Measurements from ENCODE around the gene CDC45. TPM values are rescaled to one million over a fixed set of nuclear protein-coding genes. Genes with fewer than 3 reads are reported as not detected.

CDC45 gene
- total and polyA plus RNA-seq, 2 of the 13 experiments (the other 11 are each of a cell fraction or from before 2014, with no cell fraction given), result 14.4 to 36.3 TPM

DNA sequence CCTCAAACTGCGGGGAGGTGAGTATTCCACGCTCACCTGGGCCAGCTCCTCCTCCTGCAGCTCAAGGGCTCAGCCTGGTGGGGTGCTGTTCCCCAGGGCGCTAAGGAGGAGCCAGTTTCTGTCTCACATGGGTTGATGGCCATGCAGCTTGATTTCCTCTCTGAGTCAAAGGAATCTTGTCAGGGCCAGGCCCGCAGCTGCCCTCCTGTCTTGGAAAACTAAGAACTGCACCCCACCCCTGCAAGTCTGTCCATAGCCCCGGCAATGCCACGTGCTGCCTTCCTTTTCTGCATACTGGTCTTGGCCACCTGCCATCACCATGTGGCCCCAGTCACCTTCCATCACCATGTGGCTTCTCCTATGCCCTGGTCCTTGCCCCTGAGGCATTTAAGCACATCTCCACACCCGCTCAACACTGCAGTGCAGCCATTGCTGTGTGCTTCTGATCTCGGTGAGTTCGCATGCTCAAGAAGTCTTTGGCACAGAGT lies 79.6 kb downstream of the CDC45 start:
- no peak overlapping the region for H3K4me2 ChIP-seq (ENCODE audit: low read depth, low read length)
- H3K9ac ChIP-seq (ENCODE audit: insufficient read depth, low read depth, low read length), result no peak overlapping the region
- H3K9me3 ChIP-seq (ENCODE audit: low read length), result no peaks in the 10 kb centered on the region
- WGBS (ENCODE audit: low lambda C conversion rate), result 60% methylated on average over 7 of the region's 9 CpGs
- no peak for TF ChIP-seq NFYB (CRISPR knock-in tag; IDR thresholded peaks at IDR 0.05)
- TF ChIP-seq, protein P1, sequence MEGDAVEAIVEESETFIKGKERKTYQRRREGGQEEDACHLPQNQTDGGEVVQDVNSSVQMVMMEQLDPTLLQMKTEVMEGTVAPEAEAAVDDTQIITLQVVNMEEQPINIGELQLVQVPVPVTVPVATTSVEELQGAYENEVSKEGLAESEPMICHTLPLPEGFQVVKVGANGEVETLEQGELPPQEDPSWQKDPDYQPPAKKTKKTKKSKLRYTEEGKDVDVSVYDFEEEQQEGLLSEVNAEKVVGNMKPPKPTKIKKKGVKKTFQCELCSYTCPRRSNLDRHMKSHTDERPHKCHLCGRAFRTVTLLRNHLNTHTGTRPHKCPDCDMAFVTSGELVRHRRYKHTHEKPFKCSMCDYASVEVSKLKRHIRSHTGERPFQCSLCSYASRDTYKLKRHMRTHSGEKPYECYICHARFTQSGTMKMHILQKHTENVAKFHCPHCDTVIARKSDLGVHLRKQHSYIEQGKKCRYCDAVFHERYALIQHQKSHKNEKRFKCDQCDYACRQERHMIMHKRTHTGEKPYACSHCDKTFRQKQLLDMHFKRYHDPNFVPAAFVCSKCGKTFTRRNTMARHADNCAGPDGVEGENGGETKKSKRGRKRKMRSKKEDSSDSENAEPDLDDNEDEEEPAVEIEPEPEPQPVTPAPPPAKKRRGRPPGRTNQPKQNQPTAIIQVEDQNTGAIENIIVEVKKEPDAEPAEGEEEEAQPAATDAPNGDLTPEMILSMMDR (CRISPR knock-in tag; IDR thresholded peaks at IDR 0.05), result peak; percentile 15; the same call in 1 of the 2 replicates
- H3K4me1 ChIP-seq (ENCODE audit: insufficient read depth, low read length), result peaks cover 15% of the 10 kb centered on the region
- H3K4me3 ChIP-seq (replicated peaks in 1 of 3; ENCODE audit: insufficient read depth in 1 of 3, low read depth in 2 of 3, low read length in 3 of 3), result no peak overlapping the region
- H3K79me2 ChIP-seq (ENCODE audit: insufficient read depth, low read length), result no peaks in the 10 kb centered on the region
- intact Hi-C loops (cut with micrococcal nuclease; ENCODE audit: unreplicated experiment) (loop anchor here (10.0 kb wide), 1 partner anchor 45 kb away; no protein-coding TSS in a partner anchor), in situ Hi-C loops (cut with HindIII; ENCODE audit: extremely low pct_ligation_motif_present, low pct_unique_long_range_greater_than_20kb) (no loop called here)
- ATAC-seq (peak; percentile 48; the same call in 2 of the 3 replicates), DNase-seq (ENCODE audit: low spot score) (no peak), FAIRE-seq (no peak)
- peaks cover 0 to 18% of the 10 kb centered on the region in 2 experiments; a peak in 2 of 5 replicates for H3K27me3 ChIP-seq (ENCODE audit: control insufficient read depth in 1 of 2, insufficient read depth in 2 of 2, low read length in 2 of 2)
- ChIA-PET POLR2A (no interaction called here), CTCF (ENCODE audit: low intra/inter-chr PET ratio, low total read pairs) (no interaction called here)
- no TSS peak for BruUV-seq (replicated peaks)
- no peaks in the 10 kb centered on the region for H3K36me3 ChIP-seq (replicated peaks in 1 of 2; ENCODE audit: control insufficient read depth in 1 of 2, insufficient read depth in 2 of 2, low read length in 2 of 2)
- H2AFZ ChIP-seq (ENCODE audit: low read length), result no peak overlapping the region
- no peak overlapping the region for H3K27ac ChIP-seq (ENCODE audit: extremely low read length, insufficient read depth, low read length)
- H4K20me1 ChIP-seq (ENCODE audit: insufficient read depth, low read length), result no peaks in the 10 kb centered on the region

DNA sequence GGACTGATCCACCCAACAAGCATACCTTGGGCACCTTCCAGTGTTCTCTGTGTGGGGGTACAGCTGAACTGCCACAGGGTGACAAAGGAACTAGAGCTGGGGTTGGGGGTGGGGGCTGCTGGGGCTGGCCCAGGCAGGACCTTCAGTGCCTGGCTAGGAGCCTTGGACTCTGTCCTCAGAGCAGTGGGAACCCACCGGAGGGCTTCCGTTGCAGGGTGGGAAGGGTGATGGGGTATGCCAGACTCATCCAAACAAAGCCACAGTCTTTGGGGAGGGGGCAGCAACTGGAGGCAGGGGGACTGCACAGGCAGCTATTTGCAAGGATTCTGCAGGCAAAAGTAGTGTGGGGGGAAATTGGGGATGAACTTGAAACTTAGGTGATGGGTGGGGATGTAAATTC lies 80.2 kb downstream of the CDC45 start:
- no peak overlapping the region for H3K27ac ChIP-seq (ENCODE audit: extremely low read length, insufficient read depth, low read length)
- ChIA-PET CTCF (ENCODE audit: low intra/inter-chr PET ratio, low total read pairs) (no interaction called here), POLR2A (no interaction called here)
- H3K79me2 ChIP-seq (ENCODE audit: insufficient read depth, low read length), result no peaks in the 10 kb centered on the region
- 52% methylated on average over 2 of the region's 2 CpGs for WGBS (ENCODE audit: low lambda C conversion rate)
- in situ Hi-C loops (cut with HindIII; ENCODE audit: extremely low pct_ligation_motif_present, low pct_unique_long_range_greater_than_20kb), result no loop called here
- no peaks in the 10 kb centered on the region for H3K36me3 ChIP-seq (replicated peaks in 1 of 2; ENCODE audit: control insufficient read depth in 1 of 2, insufficient read depth in 2 of 2, low read length in 2 of 2)
- H3K27me3 ChIP-seq (ENCODE audit: control insufficient read depth in 1 of 2, insufficient read depth in 2 of 2, low read length in 2 of 2), result peaks cover 1 to 21% of the 10 kb centered on the region in 2 experiments; a peak in 2 of 5 replicates
- FAIRE-seq (no peak), ATAC-seq (no peak), DNase-seq (ENCODE audit: low spot score) (no peak)
- BruUV-seq (replicated peaks), result no TSS peak
- no peaks in the 10 kb centered on the region for H4K20me1 ChIP-seq (ENCODE audit: insufficient read depth, low read length)
- intact Hi-C loops (cut with micrococcal nuclease; ENCODE audit: unreplicated experiment), result loop anchor here (10.0 kb wide), 1 partner anchor 45 kb away; no protein-coding TSS in a partner anchor
- H2AFZ ChIP-seq (ENCODE audit: low read length), result no peak overlapping the region
- no peak overlapping the region for H3K4me2 ChIP-seq (ENCODE audit: low read depth, low read length)
- H3K9ac ChIP-seq (ENCODE audit: insufficient read depth, low read depth, low read length), result no peak overlapping the region
- H3K4me1 ChIP-seq (ENCODE audit: insufficient read depth, low read length), result peaks cover 9% of the 10 kb centered on the region
- H3K4me3 ChIP-seq (replicated peaks in 1 of 3; ENCODE audit: insufficient read depth in 1 of 3, low read depth in 2 of 3, low read length in 3 of 3), result no peak overlapping the region
- no peaks in the 10 kb centered on the region for H3K9me3 ChIP-seq (ENCODE audit: low read length)
- TF ChIP-seq KLF15 (CRISPR knock-in tag; IDR thresholded peaks at IDR 0.05; ENCODE audit: borderline replicate concordance) (no peak), THYN1 (CRISPR knock-in tag; IDR thresholded peaks at IDR 0.05; ENCODE audit: borderline replicate concordance, low read depth) (no peak), HDAC6 (IDR thresholded peaks at IDR 0.05; ENCODE audit: low read depth, low read length) (no peak), ZNF607 (CRISPR knock-in tag; IDR thresholded peaks at IDR 0.05; ENCODE audit: borderline replicate concordance) (no peak), ZFAT (CRISPR knock-in tag; conservative IDR thresholded peaks at IDR 0.05) (no peak), ZNF790 (CRISPR knock-in tag; IDR thresholded peaks at IDR 0.05; ENCODE audit: borderline replicate concordance) (no peak)
- TF ChIP-seq, protein P2, sequence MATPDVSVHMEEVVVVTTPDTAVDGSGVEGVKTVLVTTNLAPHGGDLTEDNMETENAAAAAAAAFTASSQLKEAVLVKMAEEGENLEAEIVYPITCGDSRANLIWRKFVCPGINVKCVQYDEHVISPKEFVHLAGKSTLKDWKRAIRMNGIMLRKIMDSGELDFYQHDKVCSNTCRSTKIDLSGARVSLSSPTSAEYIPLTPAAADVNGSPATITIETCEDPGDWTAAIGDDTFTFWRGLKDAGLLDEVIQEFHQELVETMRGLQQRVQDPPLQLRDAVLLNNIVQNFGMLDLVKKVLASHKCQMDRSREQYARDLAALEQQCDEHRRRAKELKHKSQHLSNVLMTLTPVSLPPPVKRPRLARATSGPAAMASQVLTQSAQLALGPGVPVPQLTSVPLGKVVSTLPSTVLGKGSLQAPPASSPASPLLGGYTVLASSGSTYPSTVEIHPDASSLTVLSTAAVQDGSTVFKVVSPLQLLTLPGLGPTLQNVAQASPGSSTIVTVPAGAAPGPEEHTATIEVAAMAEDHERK (CRISPR knock-in tag; IDR thresholded peaks at IDR 0.05; ENCODE audit: low read depth), result no peak
- TF ChIP-seq, protein P3, sequence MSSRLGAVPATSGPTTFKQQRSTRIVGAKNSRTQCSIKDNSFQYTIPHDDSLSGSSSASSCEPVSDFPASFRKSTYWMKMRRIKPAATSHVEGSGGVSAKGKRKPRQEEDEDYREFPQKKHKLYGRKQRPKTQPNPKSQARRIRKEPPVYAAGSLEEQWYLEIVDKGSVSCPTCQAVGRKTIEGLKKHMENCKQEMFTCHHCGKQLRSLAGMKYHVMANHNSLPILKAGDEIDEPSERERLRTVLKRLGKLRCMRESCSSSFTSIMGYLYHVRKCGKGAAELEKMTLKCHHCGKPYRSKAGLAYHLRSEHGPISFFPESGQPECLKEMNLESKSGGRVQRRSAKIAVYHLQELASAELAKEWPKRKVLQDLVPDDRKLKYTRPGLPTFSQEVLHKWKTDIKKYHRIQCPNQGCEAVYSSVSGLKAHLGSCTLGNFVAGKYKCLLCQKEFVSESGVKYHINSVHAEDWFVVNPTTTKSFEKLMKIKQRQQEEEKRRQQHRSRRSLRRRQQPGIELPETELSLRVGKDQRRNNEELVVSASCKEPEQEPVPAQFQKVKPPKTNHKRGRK (CRISPR knock-in tag; IDR thresholded peaks at IDR 0.05), result no peak
- TF ChIP-seq, protein P4, sequence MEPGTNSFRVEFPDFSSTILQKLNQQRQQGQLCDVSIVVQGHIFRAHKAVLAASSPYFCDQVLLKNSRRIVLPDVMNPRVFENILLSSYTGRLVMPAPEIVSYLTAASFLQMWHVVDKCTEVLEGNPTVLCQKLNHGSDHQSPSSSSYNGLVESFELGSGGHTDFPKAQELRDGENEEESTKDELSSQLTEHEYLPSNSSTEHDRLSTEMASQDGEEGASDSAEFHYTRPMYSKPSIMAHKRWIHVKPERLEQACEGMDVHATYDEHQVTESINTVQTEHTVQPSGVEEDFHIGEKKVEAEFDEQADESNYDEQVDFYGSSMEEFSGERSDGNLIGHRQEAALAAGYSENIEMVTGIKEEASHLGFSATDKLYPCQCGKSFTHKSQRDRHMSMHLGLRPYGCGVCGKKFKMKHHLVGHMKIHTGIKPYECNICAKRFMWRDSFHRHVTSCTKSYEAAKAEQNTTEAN (CRISPR knock-in tag; conservative IDR thresholded peaks at IDR 0.05), result no peak

Data from HepG2 (cell line).